ENCODE measurements around the gene ALOX12B.
"Not testable (repeated sequence)": the region's sequence is repeated elsewhere in the genome, so short reads cannot be mapped to it uniquely, and the experiment has no call there.

Gene ALOX12B

DNA sequence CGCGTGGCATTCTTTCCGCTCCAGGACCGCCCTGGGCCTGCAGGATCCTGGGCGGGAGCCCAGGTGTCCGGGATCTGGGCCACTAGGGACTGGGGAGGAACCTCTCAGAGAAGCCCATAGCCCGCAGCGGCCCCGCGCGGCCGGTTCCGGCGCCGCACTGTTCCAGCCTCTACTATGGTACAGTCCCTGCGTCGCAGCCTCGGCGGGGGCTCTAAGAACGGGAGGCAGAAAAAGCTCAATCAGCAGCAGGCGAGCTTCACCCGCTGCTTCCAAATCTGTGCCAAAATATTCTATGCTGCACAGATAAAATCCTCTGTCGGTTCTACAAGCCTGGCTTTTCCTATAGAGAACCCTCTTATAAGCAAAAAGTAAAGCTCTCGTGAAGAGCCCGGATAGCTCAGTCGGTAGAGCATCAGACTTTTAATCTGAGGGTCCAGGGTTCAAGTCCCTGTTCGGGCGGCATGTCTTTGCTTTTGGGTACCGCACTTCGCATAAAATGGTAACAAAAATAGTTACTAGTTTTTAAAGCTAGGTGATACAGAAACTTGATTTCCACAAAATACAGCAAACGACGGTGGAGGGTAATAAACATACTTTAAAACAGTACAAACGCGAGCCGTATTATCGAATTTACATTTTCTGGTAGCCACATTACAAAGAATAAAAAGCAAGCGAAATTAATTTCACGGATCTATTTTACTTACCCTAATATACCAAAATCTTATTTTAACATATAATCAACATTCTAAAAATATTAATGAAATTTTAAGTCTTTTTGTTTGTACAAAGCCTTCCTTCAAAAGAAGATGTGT is 31.5 kb upstream of the ALOX12B start:
- peak; percentile 85 to 90 for DNase-seq

- DNase-seq, result no peak
These were observed 30.7 kb upstream of the ALOX12B start, which contains the start of gene ALOXE3 for GRCh38 chr17:8117980-8118768. Gene ALOXE3, minus strand, starts transcription at chr17:8118514. Its CDS starts 524 bp downstream, at chr17:8117990.

DNA sequence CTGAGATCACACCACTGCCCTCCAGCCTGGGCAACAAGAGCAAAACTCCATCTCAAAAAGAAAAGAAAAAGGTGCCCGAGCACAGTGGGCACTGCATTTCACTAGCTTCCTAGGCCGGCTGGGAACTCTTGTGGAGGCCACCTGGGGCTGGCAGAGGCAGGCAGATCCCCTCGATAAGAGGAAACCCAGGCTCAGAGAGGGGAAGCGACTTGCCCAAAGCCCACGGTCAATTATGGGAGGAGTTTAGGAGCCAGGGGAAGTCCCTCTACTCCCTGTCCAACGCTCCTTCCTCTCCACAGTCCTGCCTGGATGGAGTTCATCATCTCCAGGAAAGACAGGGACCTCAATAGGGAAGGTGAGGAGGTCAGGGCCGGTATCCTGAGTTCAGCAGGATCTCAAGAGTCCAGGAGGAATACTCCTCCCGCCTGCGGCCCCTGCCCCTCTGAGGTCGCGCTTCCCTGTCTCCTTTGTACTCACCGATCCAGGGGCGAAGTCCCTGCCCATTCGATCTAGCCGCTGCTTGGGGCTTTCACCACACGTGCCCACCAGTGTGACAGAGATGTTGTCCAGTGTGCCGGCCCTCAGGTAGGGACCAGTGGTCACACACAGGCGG is 30.0 kb upstream of the ALOX12B start:
- no peak for DNase-seq

DNA sequence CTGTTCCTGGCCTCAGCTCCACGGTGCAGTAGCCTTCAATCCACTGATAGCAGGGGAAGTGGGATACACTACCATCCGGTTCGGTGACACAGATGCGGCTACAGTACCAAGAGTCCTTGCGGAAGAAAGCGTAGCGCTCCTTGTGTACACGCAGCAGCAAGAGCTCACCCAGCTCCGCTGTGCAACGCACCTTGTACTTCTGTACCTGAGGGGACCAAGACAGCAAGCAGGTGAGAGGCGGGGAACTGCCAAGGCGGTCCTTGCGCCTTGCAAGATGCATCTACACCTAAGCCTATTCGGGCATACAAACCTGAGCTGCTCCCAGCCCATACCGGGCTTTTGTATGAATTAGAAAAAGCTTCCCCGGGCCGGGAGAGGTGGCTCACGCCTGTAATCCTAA is 29.3 kb upstream of the ALOX12B start:
- DNase-seq, result no peak

- DNase-seq, result no peak
These were observed 23.4 kb upstream of the ALOX12B start for GRCh38 chr17:8110907-8111306.

DNA sequence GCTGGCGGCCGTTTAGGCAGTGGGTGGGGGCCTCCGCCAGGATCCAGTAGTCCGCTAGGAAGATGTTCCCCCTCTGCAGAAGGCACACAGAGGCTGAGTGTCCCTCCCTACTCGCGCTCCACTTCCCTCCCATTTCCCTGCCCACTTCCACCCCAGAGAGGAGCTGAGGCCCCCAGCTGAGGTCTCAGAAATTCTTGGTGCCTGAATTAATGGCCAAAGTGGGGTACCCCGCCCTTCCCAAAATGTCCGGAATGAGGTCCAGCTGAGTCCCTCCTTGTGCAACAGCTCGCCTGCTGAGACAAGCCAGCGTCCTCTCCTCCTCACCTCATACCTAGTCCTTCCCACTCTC is 22.9 kb upstream of the ALOX12B start:
- no peak for DNase-seq

GRCh38 chr17:8109661-8110455 is 22.3 kb upstream of the ALOX12B start:
- peak; percentile 81 to 82 for DNase-seq

GRCh38 chr17:8108972-8109660 is 21.6 kb upstream of the ALOX12B start:
- no peak for DNase-seq

DNA sequence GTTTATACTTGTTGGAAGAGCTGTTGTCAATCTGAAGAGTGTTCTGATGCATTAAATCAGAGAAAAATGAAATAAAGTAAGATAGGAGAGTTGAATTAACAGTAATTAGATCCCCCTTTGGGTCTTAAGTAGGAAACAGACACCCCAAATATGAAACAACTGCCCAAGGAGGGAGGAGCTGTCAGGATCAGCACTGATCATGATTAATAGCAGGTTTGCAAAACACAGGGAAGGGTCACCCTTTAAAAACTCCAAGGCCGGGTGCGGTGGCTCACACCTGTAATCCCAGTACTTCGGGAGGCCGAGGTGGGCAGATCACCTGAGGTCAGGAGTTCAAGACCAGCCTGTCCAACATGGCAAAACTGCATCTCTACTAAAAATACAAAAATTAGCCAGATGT is 19.5 kb upstream of the ALOX12B start:
- DNase-seq, result not testable (repeated sequence)

- no peak for DNase-seq
These were observed 18.5 kb upstream of the ALOX12B start for GRCh38 chr17:8105957-8106398.

- DNase-seq, result no peak
These were observed 17.4 kb upstream of the ALOX12B start for GRCh38 chr17:8104911-8105310.

DNA sequence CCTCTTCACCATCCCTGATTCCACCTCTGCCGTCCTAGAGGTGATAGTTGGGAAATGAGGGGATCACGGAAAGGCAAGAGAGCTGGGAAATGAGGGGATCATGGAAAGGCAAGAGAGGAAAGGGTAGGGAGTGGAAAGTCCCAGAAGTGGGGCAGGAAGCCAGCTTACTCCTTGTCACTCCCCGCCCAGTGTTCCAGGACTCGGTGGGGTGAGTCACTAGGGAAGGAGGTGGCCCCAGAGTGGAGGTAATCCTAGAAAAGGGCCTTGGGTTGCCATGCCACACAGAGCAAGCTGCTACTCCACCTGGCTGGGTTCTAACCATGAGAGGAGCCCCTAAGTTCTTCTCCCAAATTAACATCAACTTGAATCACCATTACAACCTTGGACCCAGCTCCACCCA is 16.0 kb upstream of the ALOX12B start:
- DNase-seq, result no peak

- DNase-seq, result no peak
These were observed 14.2 kb upstream of the ALOX12B start for GRCh38 chr17:8101721-8102120.

GRCh38 chr17:8100763-8101162 is 13.2 kb upstream of the ALOX12B start:
- no peak for DNase-seq

- no peak for DNase-seq
These were observed 12.6 kb upstream of the ALOX12B start for GRCh38 chr17:8100111-8100510.

GRCh38 chr17:8096541-8096940 is 9.0 kb upstream of the ALOX12B start:
- DNase-seq, result no peak

GRCh38 chr17:8095361-8095760 is 7.8 kb upstream of the ALOX12B start:
- no peak for DNase-seq

DNA sequence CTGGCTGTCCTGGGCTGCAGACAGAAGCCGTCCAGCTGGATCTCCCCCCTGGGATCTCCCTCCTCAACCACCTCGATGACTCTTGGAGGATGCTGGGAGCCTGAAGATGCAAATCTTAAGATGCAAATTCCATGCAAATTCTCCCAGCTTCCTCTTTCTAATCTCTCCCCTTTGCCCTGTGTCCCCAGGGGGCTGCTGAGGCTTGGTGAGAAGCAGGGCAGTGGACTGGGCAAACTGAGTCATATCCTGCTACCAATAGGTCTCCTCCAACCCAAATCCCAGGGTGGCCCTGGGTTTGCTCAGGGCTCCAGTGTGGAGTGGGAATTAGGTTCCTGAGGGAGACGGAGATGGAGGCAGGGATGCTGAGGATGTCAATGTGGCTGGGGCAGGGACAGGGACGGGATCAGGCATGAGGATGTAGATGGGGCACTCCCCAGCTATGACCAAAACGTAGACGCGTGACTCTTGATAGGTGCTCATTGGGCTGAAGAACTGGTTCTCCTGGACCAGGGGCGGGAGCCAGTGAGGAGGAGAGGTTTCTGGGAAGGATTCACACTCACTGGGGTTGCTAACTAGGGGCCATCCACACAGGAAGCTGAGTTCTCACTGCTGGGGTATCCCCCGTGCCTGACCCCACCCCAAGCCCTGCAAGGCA is 3.6 kb upstream of the ALOX12B start:
- DNase-seq, result peak in 1 of 2 donors; percentile 47

- DNase-seq, result no peak
These were observed 2.2 kb upstream of the ALOX12B start for GRCh38 chr17:8089728-8090127.

- DNase-seq, result no peak
These were observed 375 bp upstream of the ALOX12B start for GRCh38 chr17:8087952-8088230.

DNA sequence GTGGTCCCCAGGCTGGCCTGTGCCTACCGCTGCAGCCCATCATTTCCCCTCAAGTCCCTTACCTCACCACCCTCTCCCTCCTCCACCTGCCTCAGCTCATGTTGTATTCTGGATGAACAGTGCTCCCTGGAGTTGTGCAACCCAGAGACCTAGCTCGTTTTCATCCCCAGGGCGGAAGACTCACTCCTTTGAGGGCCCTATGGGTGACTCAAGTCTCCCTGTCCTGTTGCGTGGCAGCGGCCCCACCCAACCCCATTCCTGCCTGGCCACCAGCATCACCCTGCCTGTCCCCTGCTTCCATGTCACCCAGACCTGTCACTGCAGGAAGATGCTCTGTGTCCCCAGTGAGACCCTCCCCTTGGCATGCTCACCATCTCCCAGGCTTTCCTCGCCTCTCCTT is 3.3 kb downstream of the ALOX12B start:
- no peak for DNase-seq

GRCh38 chr17:8082292-8082691 is 5.2 kb downstream of the ALOX12B start:
- no peak for DNase-seq

Measured in CD4-positive, alpha-beta T cell treated with Interleukin-1 beta for 1 hour (primary cell).